HG02678 (cell line): ENCODE measurements around the gene UCHL5.
"Not testable (repeated sequence)": the region's sequence is repeated elsewhere in the genome, so short reads cannot be mapped to it uniquely, and the experiment has no call there.

Experiments
- ATAC-seq: cut with Tn5 transposase; IDR thresholded peaks from one replicate; pipeline ENCODE4 v1.9.1; 2021; ENCODE audit warnings: mild to moderate bottlenecking, moderate library complexity; ENCODE audit not compliant: unreplicated experiment

The UCHL5 gene

GRCh38 chr1:193065954-193066353 lies 6.8 kb upstream of the UCHL5 start:
- no peak for ATAC-seq

- no peak for ATAC-seq
Measured at GRCh38 chr1:193062698-193063463, 3.7 kb upstream of the UCHL5 start.

GRCh38 chr1:193060938-193061337 lies 1.8 kb upstream of the UCHL5 start:
- ATAC-seq: no peak

- ATAC-seq: no peak
Measured at GRCh38 chr1:193060406-193060805, 1.2 kb upstream of the UCHL5 start.

GRCh38 chr1:193060115-193060403 lies 899 bp upstream of the UCHL5 start:
- ATAC-seq: no peak

GRCh38 chr1:193058529-193059281 lies 455 bp downstream of the UCHL5 start:
- peak; percentile 43 for ATAC-seq

- no peak for ATAC-seq
Measured at GRCh38 chr1:193054169-193054675, 4.9 kb downstream of the UCHL5 start.

- not testable (repeated sequence) for ATAC-seq
Measured at GRCh38 chr1:193048913-193049312, 10.2 kb downstream of the UCHL5 start.

GRCh38 chr1:193042766-193043691 lies 16.1 kb downstream of the UCHL5 start:
- ATAC-seq: no peak

- ATAC-seq: no peak
Measured at GRCh38 chr1:193040011-193040410, 19.1 kb downstream of the UCHL5 start.

GRCh38 chr1:193036337-193037047 lies 22.7 kb downstream of the UCHL5 start:
- no peak for ATAC-seq

- ATAC-seq: no peak
Measured at GRCh38 chr1:193033610-193034009, 25.6 kb downstream of the UCHL5 start.

- not testable (repeated sequence) for ATAC-seq
Measured at GRCh38 chr1:193032643-193033427, 26.3 kb downstream of the UCHL5 start.

GRCh38 chr1:193031431-193031830 lies 27.7 kb downstream of the UCHL5 start:
- ATAC-seq: peak; percentile 65

GRCh38 chr1:193030280-193030679 lies 28.9 kb downstream of the UCHL5 start:
- ATAC-seq: no peak

GRCh38 chr1:193025218-193025617 lies 33.9 kb downstream of the UCHL5 start:
- no peak for ATAC-seq

GRCh38 chr1:193019442-193020026 lies 39.6 kb downstream of the UCHL5 start:
- ATAC-seq: peak; percentile 75

- ATAC-seq: no peak
Measured at GRCh38 chr1:193016788-193017187, 42.4 kb downstream of the UCHL5 start.

GRCh38 chr1:193014400-193014799 lies 44.8 kb downstream of the UCHL5 start:
- ATAC-seq: no peak
